Measurements from ENCODE around the gene GBP3.
"Not testable (repeated sequence)": the region's sequence is repeated elsewhere in the genome, so short reads cannot be mapped to it uniquely, and the experiment has no call there.

GBP3 gene

DNA sequence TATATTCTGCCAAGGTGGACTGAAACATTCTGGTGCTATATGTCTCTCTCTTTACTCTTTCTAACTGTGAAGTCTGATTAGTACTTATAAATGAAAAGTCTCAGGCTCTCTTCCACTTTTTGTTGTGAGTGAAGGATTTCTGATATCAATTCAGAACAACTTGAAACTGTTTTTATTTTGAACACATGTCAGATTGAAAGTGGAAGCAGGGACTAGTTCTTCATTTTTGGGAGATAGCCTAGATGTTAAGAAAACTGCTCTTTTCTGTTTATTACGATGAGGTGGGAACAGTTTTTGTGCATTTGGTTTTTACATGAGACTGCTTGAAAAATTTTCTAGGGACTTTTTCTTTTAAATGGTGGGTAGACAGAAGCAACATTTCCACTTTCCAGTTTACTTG is 14.5 kb upstream of the GBP3 start:
- no peak for DNase-seq

GRCh38 chr1:89035080-89035479 is 12.4 kb upstream of the GBP3 start:
- no peak for DNase-seq

GRCh38 chr1:89034004-89034403 is 11.3 kb upstream of the GBP3 start:
- not testable (repeated sequence) for DNase-seq

- DNase-seq, result not testable (repeated sequence)
Observed at GRCh38 chr1:89029051-89029450, 6.4 kb upstream of the GBP3 start.

- no peak for DNase-seq
Observed at GRCh38 chr1:89025928-89026327, 3.3 kb upstream of the GBP3 start.

GRCh38 chr1:89023026-89023425 is 360 bp upstream of the GBP3 start:
- no peak for DNase-seq

DNA sequence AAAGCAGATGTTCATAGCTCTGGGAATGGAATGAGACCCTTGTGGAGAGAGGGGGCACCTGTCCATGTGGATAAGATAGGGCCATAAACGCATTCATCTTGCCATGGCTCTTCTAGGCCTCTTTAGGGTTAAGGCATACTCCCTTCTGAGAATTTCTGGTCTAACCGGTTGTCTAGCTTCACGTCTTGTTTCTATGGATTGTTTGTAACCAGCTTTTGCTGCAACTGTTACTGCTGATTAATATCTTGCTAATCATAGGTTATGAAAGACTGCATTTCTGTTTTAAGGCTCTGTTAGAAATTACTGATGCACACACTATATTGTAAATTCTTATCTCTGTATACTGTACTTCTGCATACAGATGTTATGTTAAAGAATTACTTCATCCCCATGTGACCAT is 4.3 kb downstream of the GBP3 start:
- DNase-seq, result not testable (repeated sequence)

- no peak for DNase-seq
Observed at GRCh38 chr1:89008511-89008910, 14.2 kb downstream of the GBP3 start.

- no peak for DNase-seq
Observed at GRCh38 chr1:89005286-89006151, 17.1 kb downstream of the GBP3 start.

DNA sequence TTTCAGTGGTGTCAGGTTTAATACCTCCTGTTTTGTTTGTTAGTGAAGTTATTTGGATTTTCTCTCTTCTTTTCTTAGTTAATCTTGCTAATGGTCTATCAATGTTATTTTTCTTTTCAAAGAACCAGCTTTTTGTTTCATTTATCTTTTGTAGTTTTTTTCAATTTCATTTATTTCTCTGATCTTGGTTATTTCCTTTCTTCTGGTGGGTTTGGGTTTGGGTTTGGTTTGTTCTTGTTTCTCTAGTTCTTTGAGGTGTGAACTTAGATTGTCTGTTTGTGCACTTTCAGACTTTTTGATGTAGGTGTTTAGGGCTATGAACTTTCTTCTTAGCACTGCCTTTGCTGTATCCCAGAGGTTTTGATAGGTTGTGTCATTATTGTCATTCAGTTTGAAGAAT is 20.5 kb downstream of the GBP3 start:
- not testable (repeated sequence) for DNase-seq

DNA sequence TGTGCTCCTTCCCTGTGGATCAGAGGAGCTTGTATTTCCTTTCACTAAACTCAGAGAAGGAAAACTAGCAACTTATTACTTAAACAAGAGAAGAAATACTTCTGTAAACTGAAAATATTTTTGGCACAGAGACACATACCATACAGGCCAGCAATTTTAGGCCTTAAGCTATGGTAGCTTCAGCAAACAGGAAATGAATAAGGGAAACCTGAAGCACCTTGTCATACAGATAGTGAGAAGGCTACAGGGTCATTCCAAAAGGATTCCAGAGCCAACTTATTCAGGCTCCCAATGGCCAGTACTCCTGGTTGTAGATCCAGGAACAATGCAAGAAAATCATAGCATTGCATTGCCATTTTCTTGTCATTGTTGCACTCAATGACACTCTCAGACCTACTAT is 21.2 kb downstream of the GBP3 start:
- DNase-seq, result no peak

DNA sequence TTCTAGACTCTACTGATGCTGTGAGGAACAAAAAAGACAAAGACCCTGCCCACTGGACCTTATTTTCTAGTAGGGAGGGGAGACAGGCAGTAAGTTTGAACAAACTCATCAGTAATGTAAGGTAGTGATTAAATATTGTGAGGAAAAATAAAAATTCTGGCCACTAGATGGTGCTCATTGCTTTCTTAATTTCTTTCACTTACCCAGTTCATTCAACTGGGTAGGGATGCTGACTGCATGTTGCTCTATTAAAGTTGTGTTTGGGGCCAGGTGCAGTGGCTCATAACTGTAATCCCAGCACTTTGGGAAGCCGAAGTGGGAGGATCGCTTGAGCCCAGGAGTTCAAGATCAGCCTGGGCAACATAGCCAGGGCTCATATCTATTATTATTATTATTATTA is 23.9 kb downstream of the GBP3 start:
- DNase-seq, result peak; percentile 84

GRCh38 chr1:88990426-88990825 is 32.2 kb downstream of the GBP3 start:
- DNase-seq, result no peak

DNA sequence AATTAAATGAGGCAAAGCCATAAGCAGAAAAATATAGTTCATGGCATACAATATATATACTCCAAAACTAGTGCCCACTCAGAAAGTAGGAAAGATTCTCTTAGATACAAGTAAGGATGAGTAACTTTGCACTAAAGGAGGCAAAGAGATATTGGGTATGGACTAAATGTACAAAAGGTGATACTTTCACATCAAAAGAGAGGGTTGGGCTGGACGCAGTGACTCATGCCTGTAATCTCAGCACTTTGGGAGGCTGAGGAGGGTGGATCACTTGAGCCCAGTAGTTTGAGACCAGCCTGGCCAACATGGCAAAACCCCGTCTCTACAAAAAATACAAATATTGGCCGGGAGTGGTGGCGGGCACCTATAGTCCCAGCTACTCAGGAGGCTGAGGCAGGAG is 37.0 kb downstream of the GBP3 start:
- no peak for DNase-seq

- DNase-seq, result peak; percentile 76
Observed at GRCh38 chr1:88985032-88985431, 37.6 kb downstream of the GBP3 start.

DNA sequence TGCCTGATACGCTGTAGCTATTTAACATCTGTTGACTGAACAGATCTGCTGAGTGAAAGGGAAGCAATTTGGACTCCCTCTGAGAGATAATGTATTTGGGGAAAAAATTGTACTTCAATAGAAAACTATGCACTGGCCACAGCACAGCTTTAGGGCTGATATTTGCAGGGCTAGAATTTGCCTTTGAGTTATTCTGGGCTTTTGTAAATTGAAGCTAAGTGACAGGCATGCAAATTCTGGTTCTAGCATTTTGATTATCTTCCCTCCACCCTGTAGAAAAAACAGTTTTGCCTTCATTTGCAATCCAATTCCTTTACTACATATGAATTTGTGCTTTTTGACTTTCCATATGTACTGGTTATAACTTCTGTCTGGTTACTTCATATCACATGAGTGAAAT is 38.1 kb downstream of the GBP3 start:
- DNase-seq, result no peak

GRCh38 chr1:88983791-88984559 is 38.7 kb downstream of the GBP3 start:
- peak; percentile 80 for DNase-seq

DNA sequence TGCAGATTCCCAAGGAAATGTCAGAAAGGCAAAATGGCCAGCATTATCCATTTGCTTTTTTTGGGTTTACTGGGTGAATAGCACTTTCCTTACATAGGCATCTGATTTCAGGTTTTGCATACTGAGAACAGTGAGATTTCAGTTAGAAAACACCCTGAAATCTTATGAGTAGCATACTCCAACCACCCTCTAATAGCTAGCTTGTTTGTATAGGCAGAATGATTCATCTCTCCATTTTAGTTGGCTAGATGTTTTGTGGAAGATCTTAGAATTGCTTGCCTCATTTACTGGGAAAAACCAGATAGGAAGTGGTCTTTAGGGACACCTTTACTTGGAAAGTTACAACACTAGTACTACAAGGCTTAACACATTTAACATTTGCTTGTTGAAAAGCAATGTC is 40.6 kb downstream of the GBP3 start:
- DNase-seq, result no peak

DNA sequence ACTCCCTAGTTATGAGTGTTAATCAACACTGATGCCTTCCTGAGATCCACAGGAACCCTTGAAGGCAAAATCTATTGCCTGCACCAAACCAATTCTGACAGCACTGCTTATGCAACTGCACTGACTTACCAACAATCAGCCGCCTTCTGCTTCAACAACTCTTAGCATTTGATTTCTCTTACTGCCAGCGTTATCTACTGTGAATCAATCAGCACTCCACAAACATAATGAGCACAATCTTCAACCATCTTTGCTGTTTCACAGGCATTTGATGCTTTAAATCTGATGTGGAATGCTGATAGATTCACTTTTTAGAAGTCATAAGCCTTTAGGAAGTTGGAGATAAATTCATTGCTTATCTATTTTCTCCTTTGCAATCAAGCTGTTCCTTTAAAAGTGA is 41.2 kb downstream of the GBP3 start:
- DNase-seq, result not testable (repeated sequence)

GRCh38 chr1:88980870-88981269 is 41.8 kb downstream of the GBP3 start:
- DNase-seq, result no peak

GRCh38 chr1:88979749-88980116 is 42.9 kb downstream of the GBP3 start:
- no peak for DNase-seq

- DNase-seq, result no peak
Observed at GRCh38 chr1:88979054-88979748, 43.5 kb downstream of the GBP3 start.

GRCh38 chr1:88976235-88976634 is 46.4 kb downstream of the GBP3 start:
- no peak for DNase-seq

All from NCI-H2029 treated with DMSO at 0.1 percent for 48 hours (cell line).